NCI-H1048 (cell line): ENCODE measurements around the gene PRUNE2.

ENCODE experiments used
- DNase-seq: peaks from one replicate; lab custom pipeline; 2025; lab: John Stamatoyannopoulos, UW

The PRUNE2 gene

GRCh38 chr9:76898786-76899185 is 7.1 kb downstream of the PRUNE2 start:
- no peak for DNase-seq

GRCh38 chr9:76897804-76898525 is 7.9 kb downstream of the PRUNE2 start:
- DNase-seq = no peak

- no peak for DNase-seq
These were observed 9.9 kb downstream of the PRUNE2 start for GRCh38 chr9:76896035-76896434.

- no peak for DNase-seq
These were observed 10.7 kb downstream of the PRUNE2 start for GRCh38 chr9:76895186-76895585.

- no peak for DNase-seq
These were observed 11.7 kb downstream of the PRUNE2 start for GRCh38 chr9:76894198-76894597.

- no peak for DNase-seq
These were observed 12.4 kb downstream of the PRUNE2 start for GRCh38 chr9:76893395-76893932.

GRCh38 chr9:76891874-76892273 is 14.0 kb downstream of the PRUNE2 start:
- DNase-seq = no peak

GRCh38 chr9:76891279-76891678 is 14.6 kb downstream of the PRUNE2 start:
- DNase-seq = no peak

- DNase-seq = no peak
These were observed 18.0 kb downstream of the PRUNE2 start for GRCh38 chr9:76887951-76888350.

GRCh38 chr9:76887003-76887821 is 18.7 kb downstream of the PRUNE2 start:
- no peak for DNase-seq

GRCh38 chr9:76886318-76886717 is 19.6 kb downstream of the PRUNE2 start:
- no peak for DNase-seq

GRCh38 chr9:76884823-76885222 is 21.1 kb downstream of the PRUNE2 start:
- no peak for DNase-seq

- DNase-seq = no peak
These were observed 22.5 kb downstream of the PRUNE2 start for GRCh38 chr9:76883341-76883855.

GRCh38 chr9:76882686-76883085 is 23.2 kb downstream of the PRUNE2 start:
- DNase-seq = no peak

- no peak for DNase-seq
These were observed 25.7 kb downstream of the PRUNE2 start for GRCh38 chr9:76880210-76880609.

- DNase-seq = no peak
These were observed 27.0 kb downstream of the PRUNE2 start for GRCh38 chr9:76878933-76879332.

- DNase-seq = no peak
These were observed 28.0 kb downstream of the PRUNE2 start for GRCh38 chr9:76877961-76878360.

- no peak for DNase-seq
These were observed 29.8 kb downstream of the PRUNE2 start for GRCh38 chr9:76876098-76876497.

GRCh38 chr9:76873821-76874220 is 32.1 kb downstream of the PRUNE2 start:
- no peak for DNase-seq

GRCh38 chr9:76873056-76873792 is 32.7 kb downstream of the PRUNE2 start:
- no peak for DNase-seq

- no peak for DNase-seq
These were observed 37.0 kb downstream of the PRUNE2 start for GRCh38 chr9:76868897-76869296.

- DNase-seq = no peak
These were observed 39.2 kb downstream of the PRUNE2 start for GRCh38 chr9:76866689-76867088.
